OCI-LY7 (cell line): ENCODE data around the gene KLK8. TPM values are rescaled to one million over a fixed set of nuclear protein-coding genes. Genes with fewer than 3 reads are reported as not detected.

Experiments used
- BruUV-seq: library from RNA; stranded (reverse); fragments of 400-500 nt; replicated peaks from 2 replicates; lab custom pipeline; 2021; lab: Mats Ljungman, UMichigan
- CTCF ChIA-PET: fragments of 300-600 bp; sonication (Branson Sonifier 250); formaldehyde crosslinking; loops from one replicate; lab custom pipeline; 2022; ENCODE audit warnings: antibody characterized with exemption; ENCODE audit not compliant: unreplicated experiment; lab: Charles Lee
- POLR2A ChIA-PET: fragments of 300-600 bp; sonication (Branson Sonifier 250); formaldehyde crosslinking; loops from one replicate; lab custom pipeline; 2022; ENCODE audit warnings: antibody characterized with exemption; lab: Charles Lee
- DNase-seq: peaks from one replicate; pipeline ENCODE4 v3.0.0-alpha.2; 2015; ENCODE audit warnings: low spot score
- H2AFZ ChIP-seq: fragments of 200-600 bp; sonication (generic), shearing (Covaris generic); 2 replicates; pipeline ENCODE4 v1.6.1; 2014; ENCODE audit warnings: mild to moderate bottlenecking, antibody characterized with exemption, low read length, moderate library complexity
- H3K27ac ChIP-seq: fragments of 200-600 bp; sonication (generic); 2 replicates; pipeline ENCODE4 v1.5.1; 2014; ENCODE audit warnings: mixed run types, low read depth, mild to moderate bottlenecking, moderate library complexity, low read length, inconsistent platforms; ENCODE audit not compliant: poor library complexity, severe bottlenecking
- H3K36me3 ChIP-seq: fragments of 200-600 bp; sonication (generic); 2 replicates; pipeline ENCODE4 v1.6.1; 2014; ENCODE audit warnings: mild to moderate bottlenecking, antibody characterized with exemption, low read length, moderate library complexity, mixed read lengths; ENCODE audit not compliant: insufficient read depth
- H3K4me1 ChIP-seq: fragments of 200-600 bp; sonication (generic); 2 replicates; pipeline ENCODE4 v1.5.1; 2014; ENCODE audit warnings: mild to moderate bottlenecking, low read length; ENCODE audit not compliant: insufficient read depth, poor library complexity, severe bottlenecking
- H3K4me2 ChIP-seq: fragments of 200-600 bp; sonication (generic); 2 replicates; pipeline ENCODE4 v1.6.1; 2014; ENCODE audit warnings: mild to moderate bottlenecking, low read length
- H3K4me3 ChIP-seq: fragments of 200-600 bp; sonication (generic); 2 replicates; pipeline ENCODE4 v1.5.1; 2014; ENCODE audit warnings: mild to moderate bottlenecking, low read depth, low read length; ENCODE audit not compliant: poor library complexity, severe bottlenecking
- H3K79me2 ChIP-seq: fragments of 200-600 bp; sonication (generic); 2 replicates; pipeline ENCODE4 v1.6.1; 2016; ENCODE audit warnings: low read depth, mild to moderate bottlenecking, low read length, moderate library complexity, mixed read lengths; ENCODE audit not compliant: insufficient read depth
- H3K9me2 ChIP-seq: fragments of 200-600 bp; sonication (generic); 2 replicates; pipeline ENCODE4 v1.6.1; 2016; ENCODE audit warnings: mild to moderate bottlenecking, low read length, mixed read lengths; ENCODE audit not compliant: insufficient read depth
- H3K9me3 ChIP-seq: fragments of 200-600 bp; sonication (generic); 2 replicates; pipeline ENCODE4 v1.6.1; 2014; ENCODE audit warnings: mild to moderate bottlenecking, mixed run types, low read length, mixed read lengths
- H4K20me1 ChIP-seq: fragments of 200-600 bp; sonication (generic); 2 replicates; pipeline ENCODE4 v1.6.1; 2014; ENCODE audit warnings: mild to moderate bottlenecking, antibody characterized with exemption, low read length, moderate library complexity, mixed read lengths; ENCODE audit not compliant: insufficient read depth
- EZH2phosphoT487 ChIP-seq: fragments of 200-600 bp; sonication (generic); IDR thresholded peaks from 2 replicates; pipeline ENCODE4 v1.6.1; 2018; ENCODE audit warnings: low read depth, borderline replicate concordance, mild to moderate bottlenecking, mixed run types, antibody characterized with exemption, low read length, moderate library complexity, mixed read lengths
- intact Hi-C: fragments of 100-400 bp; cut with micrococcal nuclease; formaldehyde crosslinking; loops from one replicate; pipeline ENCODE4 v1.10.0; 2022; ENCODE audit not compliant: unreplicated experiment
- total RNA-seq, 2 experiments: library from RNA; depleted of rRNA in 1 of 2; stranded (reverse); fragments of >200 nt in 1 of 2; shearing (Covaris generic) in 1 of 2; gene quantifications; 2 replicates each; pipeline ENCODE4 v1.2.3, GENCODE V29; 2014 to 2022
- TF ChIP-seq, protein P1 (sequence below): fragments of 200-600 bp; sonication (generic); conservative IDR thresholded peaks from 2 replicates; pipeline ENCODE4 v1.5.1; 2014; ENCODE audit warnings: mild to moderate bottlenecking, antibody characterized with exemption, low read length, moderate library complexity, mixed read lengths

Gene KLK8
- total RNA-seq, 2 experiments from 2014 or later, result not detected

DNA sequence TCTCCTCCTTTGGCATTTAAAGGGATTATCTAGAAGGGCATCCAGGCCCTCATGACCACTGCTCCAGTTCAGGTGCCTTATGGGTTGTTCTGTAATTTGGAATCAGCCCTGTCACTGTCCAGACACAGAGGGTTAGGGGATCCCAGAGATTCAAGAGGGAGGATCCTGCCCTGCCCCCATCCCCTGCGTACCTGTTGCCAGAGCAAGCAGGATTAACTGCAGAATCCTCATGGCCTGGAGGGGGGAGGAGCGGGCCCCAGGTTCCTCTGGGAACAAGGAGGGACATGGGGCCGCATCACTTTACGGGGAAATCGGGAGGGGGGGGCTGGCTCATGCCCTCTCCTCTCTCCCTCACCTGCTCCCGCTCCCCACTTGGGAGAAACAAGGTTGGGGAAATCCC is 24.0 kb upstream of the KLK8 start:
- no TSS peak for BruUV-seq
- CTCF ChIA-PET, result no interaction called here
- POLR2A ChIA-PET, result no interaction called here

DNA sequence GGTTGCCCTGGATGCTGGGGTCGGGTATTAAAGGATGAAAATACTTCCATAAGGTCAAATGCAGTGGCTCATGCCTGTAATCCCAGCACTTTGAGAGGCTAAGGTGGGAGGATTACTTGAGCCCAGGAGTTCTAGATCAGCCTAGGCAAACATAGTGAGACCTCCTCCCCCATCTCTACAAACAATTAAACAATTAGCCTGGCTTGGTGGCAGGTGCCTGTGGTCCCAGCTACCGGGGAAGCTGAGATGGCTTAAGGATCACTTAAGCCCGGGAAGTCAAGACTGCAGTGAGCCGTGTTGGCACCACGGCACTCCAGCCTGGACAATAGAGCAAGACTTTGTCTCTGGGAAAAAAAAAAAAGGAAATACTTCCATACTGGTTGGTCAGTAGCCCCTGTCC is 23.5 kb upstream of the KLK8 start:
- no peaks in the 10 kb centered on the region for H3K4me1 ChIP-seq
- no peak for TF ChIP-seq EZH2phosphoT487
- TF ChIP-seq, protein P1, sequence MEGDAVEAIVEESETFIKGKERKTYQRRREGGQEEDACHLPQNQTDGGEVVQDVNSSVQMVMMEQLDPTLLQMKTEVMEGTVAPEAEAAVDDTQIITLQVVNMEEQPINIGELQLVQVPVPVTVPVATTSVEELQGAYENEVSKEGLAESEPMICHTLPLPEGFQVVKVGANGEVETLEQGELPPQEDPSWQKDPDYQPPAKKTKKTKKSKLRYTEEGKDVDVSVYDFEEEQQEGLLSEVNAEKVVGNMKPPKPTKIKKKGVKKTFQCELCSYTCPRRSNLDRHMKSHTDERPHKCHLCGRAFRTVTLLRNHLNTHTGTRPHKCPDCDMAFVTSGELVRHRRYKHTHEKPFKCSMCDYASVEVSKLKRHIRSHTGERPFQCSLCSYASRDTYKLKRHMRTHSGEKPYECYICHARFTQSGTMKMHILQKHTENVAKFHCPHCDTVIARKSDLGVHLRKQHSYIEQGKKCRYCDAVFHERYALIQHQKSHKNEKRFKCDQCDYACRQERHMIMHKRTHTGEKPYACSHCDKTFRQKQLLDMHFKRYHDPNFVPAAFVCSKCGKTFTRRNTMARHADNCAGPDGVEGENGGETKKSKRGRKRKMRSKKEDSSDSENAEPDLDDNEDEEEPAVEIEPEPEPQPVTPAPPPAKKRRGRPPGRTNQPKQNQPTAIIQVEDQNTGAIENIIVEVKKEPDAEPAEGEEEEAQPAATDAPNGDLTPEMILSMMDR, result no peak
- POLR2A ChIA-PET, result no interaction called here
- no peaks in the 10 kb centered on the region for H3K36me3 ChIP-seq
- no peak overlapping the region for H3K4me2 ChIP-seq
- H4K20me1 ChIP-seq, result no peaks in the 10 kb centered on the region
- no peaks in the 10 kb centered on the region for H3K79me2 ChIP-seq
- no TSS peak for BruUV-seq
- intact Hi-C loops, result no loop called here
- H3K9me3 ChIP-seq, result no peaks in the 10 kb centered on the region
- H3K9me2 ChIP-seq, result no peaks in the 10 kb centered on the region
- no peak overlapping the region for H3K27ac ChIP-seq
- no peak for DNase-seq
- H3K4me3 ChIP-seq, result no peak overlapping the region
- CTCF ChIA-PET, result no interaction called here
- H2AFZ ChIP-seq, result no peak overlapping the region

More for the DNA sequence above, 24.0 kb upstream of the KLK8 start:
- TF ChIP-seq, protein P1, result no peak
- TF ChIP-seq EZH2phosphoT487, result no peak
- Histone ChIP-seq H3K4me3 (no peak overlapping the region), H3K27ac (no peak overlapping the region), H3K9me3 (no peaks in the 10 kb centered on the region), H2AFZ (no peak overlapping the region), H3K36me3 (no peaks in the 10 kb centered on the region), H3K4me1 (no peaks in the 10 kb centered on the region), H3K79me2 (no peaks in the 10 kb centered on the region), H4K20me1 (no peaks in the 10 kb centered on the region), H3K9me2 (no peaks in the 10 kb centered on the region), H3K4me2 (no peak overlapping the region)
- DNase-seq, result no peak
- intact Hi-C loops, result no loop called here

DNA sequence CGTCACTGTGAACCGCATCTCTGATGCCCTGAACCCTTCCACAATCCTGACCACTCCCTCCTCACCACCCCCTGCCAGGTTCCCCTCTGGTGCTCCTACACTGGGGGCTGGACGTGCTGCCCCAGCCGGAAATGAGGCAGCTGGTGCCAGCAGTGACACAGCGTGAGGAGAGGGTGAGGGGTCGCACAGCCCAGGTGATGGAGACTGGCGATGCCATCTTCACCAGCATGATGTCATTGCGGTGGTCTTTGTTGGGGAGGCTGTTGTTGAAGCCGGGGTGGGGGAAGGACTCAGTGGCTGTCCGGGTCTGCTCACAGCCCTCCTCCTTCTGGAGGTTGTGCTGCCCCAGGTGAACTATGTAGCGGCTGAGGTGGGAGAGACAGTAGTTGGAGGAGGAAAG is 22.5 kb upstream of the KLK8 start:
- Histone ChIP-seq H4K20me1 (no peaks in the 10 kb centered on the region), H3K27ac (no peak overlapping the region), H3K9me2 (no peaks in the 10 kb centered on the region), H3K36me3 (no peaks in the 10 kb centered on the region), H3K4me1 (no peaks in the 10 kb centered on the region), H3K79me2 (no peaks in the 10 kb centered on the region), H2AFZ (no peak overlapping the region), H3K9me3 (no peaks in the 10 kb centered on the region), H3K4me3 (no peak overlapping the region), H3K4me2 (no peak overlapping the region)
- intact Hi-C loops, result no loop called here
- CTCF ChIA-PET, result no interaction called here
- TF ChIP-seq, protein P1, result no peak
- no peak for TF ChIP-seq EZH2phosphoT487
- no TSS peak for BruUV-seq
- no peak for DNase-seq
- POLR2A ChIA-PET, result no interaction called here
